Natural killer cell (primary cell): Measurements from ENCODE around the gene TMEM114. TPM values are rescaled to one million over a fixed set of nuclear protein-coding genes. Genes with fewer than 3 reads are reported as not detected.

Experiments used
- ATAC-seq, 3 donors: fragments of 150-1000 bp in 2 of 3; fragments of 200-7000 bp in 1 of 3; cut with Tn5 transposase; 1 replicate in 1 of 3; 2 replicates in 2 of 3; pipeline ENCODE4 v1.10.0; 2021; ENCODE audit warnings: mild to moderate bottlenecking in 2 of 3, moderate library complexity in 2 of 3
- DNase-seq, 2 donors: peaks; one replicate each; pipeline versions ENCODE4 v3.0.0 to v3.0.0-alpha.2; 2013 to 2021; ENCODE audit warnings: mixed read lengths in 1 of 2
- H3K27ac ChIP-seq: one replicate; pipeline ENCODE4 v1.5.1; 2013; ENCODE audit warnings: mild to moderate bottlenecking, low read length
- H3K27me3 ChIP-seq: one replicate; pipeline ENCODE4 v1.6.1; 2013; ENCODE audit warnings: low read length; ENCODE audit not compliant: control insufficient read depth, insufficient read depth
- H3K36me3 ChIP-seq: one replicate; pipeline ENCODE4 v1.6.1; 2013; ENCODE audit warnings: low read length; ENCODE audit not compliant: control insufficient read depth, insufficient read depth
- H3K4me1 ChIP-seq: one replicate; pipeline ENCODE4 v1.6.1; 2013; ENCODE audit warnings: low read length; ENCODE audit not compliant: control insufficient read depth, insufficient read depth
- H3K4me3 ChIP-seq: one replicate; pipeline ENCODE4 v1.5.1; 2013; ENCODE audit warnings: low read length
- H3K9me3 ChIP-seq: one replicate; pipeline ENCODE4 v1.6.1; 2013; ENCODE audit warnings: low read length; ENCODE audit not compliant: control insufficient read depth, insufficient read depth
- H3K27ac Mint-ChIP-seq, 2 donors: one replicate each; pipeline ENCODE4 v1.8.0; 2022; ENCODE audit warnings: mild to moderate bottlenecking in 2 of 2, mixed read lengths in 2 of 2, moderate library complexity in 1 of 2
- H3K27me3 Mint-ChIP-seq, 2 donors: one replicate each; pipeline ENCODE4 v1.8.0; 2022; ENCODE audit warnings: low read depth in 2 of 2, mixed read lengths in 2 of 2
- H3K36me3 Mint-ChIP-seq: one replicate; pipeline ENCODE4 v1.8.0; 2022; ENCODE audit warnings: mixed read lengths
- H3K4me1 Mint-ChIP-seq, 2 donors: one replicate each; pipeline ENCODE4 v1.8.0; 2022; ENCODE audit warnings: mixed read lengths in 2 of 2
- H3K4me3 Mint-ChIP-seq: one replicate; pipeline ENCODE4 v1.8.0; 2022; ENCODE audit warnings: mild to moderate bottlenecking, moderate library complexity, mixed read lengths
- H3K9me3 Mint-ChIP-seq, 2 donors: one replicate each; pipeline ENCODE4 v1.8.0; 2022; ENCODE audit warnings: mixed read lengths in 2 of 2
- CTCF ChIP-seq: fragments of 200-600 bp; IDR thresholded peaks from one replicate; pipeline ENCODE4 v1.8.0; 2022; ENCODE audit warnings: antibody characterized with exemption
- WGBS: methylation state at CpG from one replicate; pipeline ENCODE4 v1.1.7; 2013; ENCODE audit warnings: missing lambda C conversion rate; ENCODE audit not compliant: insufficient coverage; 5-methylcytosine and 5-hydroxymethylcytosine counted together
- intact Hi-C: fragments of 100-400 bp; cut with micrococcal nuclease; formaldehyde crosslinking; loops from one replicate; pipeline ENCODE4 v1.14.2; 2022
- total RNA-seq, 4 donors: library from RNA; stranded (reverse); fragments of 120-200 nt in 1 of 4; gene quantifications; one replicate each; pipeline versions ENCODE4 v1.2.3 to v1.2.4, GENCODE V29; 2013 to 2022

TMEM114 gene
- total RNA-seq, 3 donors from 2014 or later (not counting 1 experiment from before 2014, with no cell fraction given) = not detected

- Histone ChIP-seq H3K27ac (no peak overlapping the region), H3K27me3 (no peaks in the 10 kb centered on the region), H3K9me3 (no peaks in the 10 kb centered on the region), H3K4me3 (no peak overlapping the region), H3K36me3 (no peaks in the 10 kb centered on the region), H3K4me1 (no peaks in the 10 kb centered on the region)
- no peaks in the 10 kb centered on the region for H3K4me1 Mint-ChIP-seq
- no peak for TF ChIP-seq CTCF
- intact Hi-C loops = no loop called here
- peaks cover 0 to 15% of the 10 kb centered on the region in 2 donors for H3K27me3 Mint-ChIP-seq
- H3K4me3 Mint-ChIP-seq = no peak overlapping the region
- H3K9me3 Mint-ChIP-seq = no peaks in the 10 kb centered on the region
- H3K27ac Mint-ChIP-seq = no peak overlapping the region
- no peaks in the 10 kb centered on the region for H3K36me3 Mint-ChIP-seq
- ATAC-seq (no peak), DNase-seq (no peak)
- WGBS = 68% methylated on average over 1 of the region's 2 CpGs
These were observed 35.4 kb downstream of the TMEM114 start for GRCh38 chr16:8554881-8555280.

GRCh38 chr16:8554022-8554421 lies 36.3 kb downstream of the TMEM114 start:
- ATAC-seq (no peak), DNase-seq (no peak)
- no peak overlapping the region for H3K27ac ChIP-seq
- H3K9me3 ChIP-seq = no peaks in the 10 kb centered on the region
- no peaks in the 10 kb centered on the region for H3K27me3 ChIP-seq
- Mint-ChIP-seq H3K9me3 (no peaks in the 10 kb centered on the region), H3K36me3 (no peaks in the 10 kb centered on the region), H3K4me1 (no peaks in the 10 kb centered on the region), H3K27ac (no peak overlapping the region), H3K27me3 (peaks cover 0 to 15% of the 10 kb centered on the region in 2 donors), H3K4me3 (no peak overlapping the region)
- WGBS = 60% methylated on average over 2 of the region's 4 CpGs
- TF ChIP-seq CTCF = no peak
- no peaks in the 10 kb centered on the region for H3K36me3 ChIP-seq
- intact Hi-C loops = no loop called here
- no peak overlapping the region for H3K4me3 ChIP-seq
- no peaks in the 10 kb centered on the region for H3K4me1 ChIP-seq

GRCh38 chr16:8552487-8553221 lies 37.7 kb downstream of the TMEM114 start:
- no peak overlapping the region for H3K4me3 ChIP-seq
- no peak for DNase-seq
- Mint-ChIP-seq H3K27me3 (peaks cover 0 to 21% of the 10 kb centered on the region in 2 donors), H3K36me3 (no peaks in the 10 kb centered on the region), H3K27ac (no peak overlapping the region), H3K4me1 (no peaks in the 10 kb centered on the region), H3K9me3 (no peaks in the 10 kb centered on the region), H3K4me3 (no peak overlapping the region)
- intact Hi-C loops = no loop called here
- H3K27ac ChIP-seq = no peak overlapping the region
- H3K36me3 ChIP-seq = no peaks in the 10 kb centered on the region
- H3K27me3 ChIP-seq = no peaks in the 10 kb centered on the region
- no peak for TF ChIP-seq CTCF
- ATAC-seq = no peak
- 36% methylated on average over 11 of the region's 11 CpGs for WGBS
- H3K9me3 ChIP-seq = no peaks in the 10 kb centered on the region
- no peaks in the 10 kb centered on the region for H3K4me1 ChIP-seq
